DMS79 (cell line): ENCODE results near the gene NARS2.

Experiments used
- DNase-seq: peaks from one replicate; lab custom pipeline; 2025; lab: John Stamatoyannopoulos, UW

Gene NARS2

DNA sequence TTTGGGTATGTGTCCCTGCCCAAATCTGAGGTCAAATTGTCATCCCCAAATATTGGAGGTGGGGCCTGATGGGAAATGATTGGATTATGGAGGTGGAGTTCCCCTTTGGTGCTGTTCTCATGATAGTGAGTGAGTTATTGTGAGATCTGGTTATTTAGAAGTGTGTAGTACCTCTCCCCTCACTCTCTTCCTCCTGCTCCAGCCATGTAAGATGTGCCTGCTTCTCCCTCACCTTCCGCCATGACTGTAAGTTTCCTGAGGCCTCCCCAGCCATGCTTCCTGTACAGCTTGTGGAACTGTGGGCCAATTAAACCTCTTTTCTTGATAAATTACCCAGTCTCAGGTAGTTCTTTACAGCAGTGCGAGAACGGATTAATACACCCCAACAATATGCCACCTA lies 166.0 kb downstream of the NARS2 start:
- DNase-seq, result no peak

GRCh38 chr11:78406568-78407196 lies 168.0 kb downstream of the NARS2 start:
- no peak for DNase-seq

DNA sequence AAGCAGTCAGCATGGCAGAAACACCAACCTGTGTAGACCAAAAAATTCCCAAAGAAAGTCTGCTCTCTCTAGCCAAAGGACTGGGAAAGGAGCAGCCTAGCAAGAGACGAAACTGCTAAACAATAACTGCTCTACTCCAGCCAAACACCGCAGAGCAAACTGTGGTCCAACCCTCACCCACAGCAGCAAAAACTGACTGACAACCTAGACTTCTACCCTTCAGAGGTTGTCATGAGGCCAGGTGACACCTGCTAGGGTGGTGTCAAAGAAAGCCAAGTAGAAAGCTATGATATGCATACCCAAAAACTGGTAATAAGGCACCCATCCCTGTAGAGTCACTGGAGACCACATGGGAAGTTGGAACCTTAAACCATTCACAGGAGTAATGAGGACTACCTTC lies 168.9 kb downstream of the NARS2 start:
- no peak for DNase-seq

- no peak for DNase-seq
Measured at GRCh38 chr11:78403781-78404180, 170.9 kb downstream of the NARS2 start.

DNA sequence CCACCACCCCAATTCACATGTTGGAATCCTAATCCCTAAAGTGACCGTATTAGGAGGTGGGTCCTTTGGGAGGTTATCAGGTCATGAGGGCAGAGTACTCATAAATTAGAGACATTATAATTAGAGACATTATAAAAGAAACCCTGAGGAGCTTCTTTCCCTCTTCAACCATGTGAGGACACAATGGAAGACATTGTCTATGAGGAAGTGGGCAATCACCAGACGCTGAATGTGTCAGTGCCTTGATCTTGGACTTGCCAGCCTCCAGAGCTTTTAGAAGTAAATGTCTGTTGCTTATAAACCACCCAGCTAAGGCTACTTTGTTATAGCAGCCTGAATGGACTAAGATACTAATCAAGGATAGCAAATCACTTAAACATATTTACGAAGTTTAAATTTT lies 171.8 kb downstream of the NARS2 start:
- no peak for DNase-seq

DNA sequence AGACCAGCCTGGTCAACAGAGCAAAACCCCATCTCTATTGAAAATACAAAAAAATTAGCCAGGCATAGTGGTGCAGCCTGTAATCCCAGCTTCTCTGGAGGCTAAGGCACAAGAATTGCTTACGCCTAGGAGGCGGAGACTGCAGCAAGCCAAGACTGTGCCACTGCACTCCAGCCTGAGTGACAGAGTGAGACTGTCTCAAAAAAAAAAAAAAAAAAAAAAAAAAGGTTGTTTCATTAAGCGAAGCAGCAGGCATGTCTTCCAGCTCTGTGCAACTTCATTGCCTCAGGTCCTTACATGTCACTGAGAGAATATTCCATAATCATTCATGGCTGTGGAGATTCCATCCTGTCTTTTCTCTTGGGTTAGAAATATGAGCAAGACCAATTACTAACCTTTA lies 174.0 kb downstream of the NARS2 start:
- DNase-seq, result no peak

DNA sequence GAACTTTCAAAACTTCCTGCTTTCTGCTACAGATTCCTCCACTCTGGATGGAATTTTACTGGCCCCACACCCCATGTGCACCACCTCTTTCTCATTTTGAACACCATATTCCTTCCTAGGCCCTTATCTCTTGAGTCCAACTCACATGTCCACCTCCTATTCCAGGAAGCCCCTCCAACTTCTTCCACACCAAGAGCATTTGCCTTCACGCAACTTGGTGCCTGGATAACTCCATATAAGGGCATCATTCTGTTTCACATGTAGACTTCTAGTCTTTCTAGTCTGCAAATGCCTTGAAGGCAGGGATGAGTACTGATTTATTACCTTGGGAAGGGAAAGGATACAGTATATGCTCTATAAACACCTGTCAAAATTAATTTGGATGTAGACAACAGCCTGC lies 174.5 kb downstream of the NARS2 start:
- no peak for DNase-seq

DNA sequence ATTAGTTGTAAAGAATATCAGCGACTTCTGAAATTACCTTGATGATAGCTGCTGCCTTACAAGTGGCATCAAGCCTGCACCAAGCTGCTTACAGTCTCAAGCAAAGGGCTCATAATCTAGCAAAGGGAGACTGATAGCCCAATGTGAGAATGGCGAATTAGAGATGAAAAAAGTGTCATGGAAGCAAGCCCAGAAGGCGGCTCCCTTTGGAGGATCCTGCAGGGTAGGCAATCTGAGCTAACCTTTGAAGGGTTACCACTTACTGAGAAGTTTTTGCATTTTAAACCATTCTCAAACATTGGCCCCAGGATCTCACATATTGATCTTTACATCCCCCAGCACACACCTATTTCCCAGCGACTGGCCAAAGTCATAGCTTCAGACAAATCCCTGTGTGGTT lies 175.5 kb downstream of the NARS2 start:
- DNase-seq, result no peak

DNA sequence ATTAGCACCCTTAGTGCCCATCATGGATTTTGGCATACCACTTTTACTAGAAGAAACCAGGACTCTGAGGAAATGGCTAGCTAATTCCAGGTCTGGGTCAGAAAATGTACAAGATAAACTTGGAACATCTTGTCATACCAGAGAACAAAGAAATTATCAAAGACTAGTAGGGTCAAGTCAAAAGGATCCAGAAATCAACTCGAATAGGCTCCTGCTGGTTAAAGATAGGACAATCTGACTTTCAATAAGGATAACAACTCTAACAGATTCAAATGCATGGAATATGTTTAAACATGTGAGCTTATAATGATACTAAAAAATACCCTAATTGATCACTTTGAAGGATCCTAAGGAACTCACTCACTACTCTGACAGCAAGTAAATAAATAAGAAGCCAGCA lies 175.9 kb downstream of the NARS2 start:
- DNase-seq, result no peak

- no peak for DNase-seq
Measured at GRCh38 chr11:78397398-78397797, 177.3 kb downstream of the NARS2 start.

- DNase-seq, result no peak
Measured at GRCh38 chr11:78395597-78395996, 179.1 kb downstream of the NARS2 start.

- no peak for DNase-seq
Measured at GRCh38 chr11:78392854-78393253, 181.8 kb downstream of the NARS2 start.

- no peak for DNase-seq
Measured at GRCh38 chr11:78391424-78391823, 183.2 kb downstream of the NARS2 start.

DNA sequence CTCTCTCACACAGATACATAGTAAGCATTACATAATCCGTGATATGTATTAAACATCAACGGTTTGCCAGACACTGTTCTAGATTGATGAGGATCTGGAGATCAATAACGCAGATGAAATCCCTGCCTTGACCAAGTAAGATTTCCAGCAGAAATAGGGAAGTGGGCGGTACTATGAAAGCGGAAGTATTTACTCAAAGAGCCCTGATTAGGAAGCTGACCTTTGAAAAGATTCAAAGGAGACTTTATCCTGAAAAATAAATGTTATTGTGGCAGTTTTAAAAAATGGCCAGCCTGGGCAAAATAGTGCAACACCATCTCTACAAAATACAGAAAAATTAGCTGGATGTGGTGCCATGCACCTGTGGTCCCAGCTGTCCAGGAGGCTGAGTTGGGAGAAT lies 183.9 kb downstream of the NARS2 start:
- no peak for DNase-seq

DNA sequence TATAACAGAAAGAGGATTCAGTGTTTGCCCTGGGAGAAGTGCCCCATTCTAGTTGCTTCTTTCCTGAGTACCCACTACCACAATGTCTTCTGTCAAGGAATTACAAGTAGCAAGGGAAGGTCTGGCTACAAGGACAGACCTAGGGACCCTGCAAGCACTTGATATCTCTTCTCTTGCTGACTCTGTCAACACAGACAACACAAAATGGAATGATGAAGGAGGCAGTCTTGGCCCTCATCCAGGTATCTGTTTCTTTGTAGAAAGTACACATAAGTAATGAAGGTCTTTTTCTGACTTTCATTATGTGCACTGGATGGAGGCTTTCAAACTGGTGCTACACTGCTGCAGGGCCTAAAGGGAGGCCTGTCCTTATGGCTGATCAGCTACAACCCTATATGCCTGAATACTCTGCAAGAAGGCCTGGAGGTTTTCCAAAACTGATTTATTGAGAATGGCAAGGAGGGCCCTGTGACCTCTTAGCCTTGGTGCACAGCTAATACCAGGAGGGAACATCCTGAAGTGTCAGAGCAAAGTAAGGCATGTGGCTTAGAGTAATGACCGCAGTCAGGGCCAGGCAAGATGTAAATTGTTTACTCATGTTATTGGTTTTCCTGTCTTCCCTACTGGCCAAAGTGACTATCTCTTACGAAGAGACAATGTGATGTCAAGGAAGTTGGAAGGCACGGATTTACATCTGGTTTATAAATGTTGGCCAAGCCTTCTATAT lies 188.3 kb downstream of the NARS2 start:
- no peak for DNase-seq
